HG03442 (cell line): ENCODE results near the gene GALNTL6.

ENCODE experiments used
- ATAC-seq: cut with Tn5 transposase; IDR thresholded peaks from one replicate; pipeline ENCODE4 v1.9.1; 2021; ENCODE audit warnings: mild to moderate bottlenecking, moderate library complexity; ENCODE audit not compliant: unreplicated experiment

Gene GALNTL6

GRCh38 chr4:172650758-172651530 is 837.7 kb downstream of the GALNTL6 start:
- ATAC-seq, result no peak

GRCh38 chr4:172651961-172652360 is 838.8 kb downstream of the GALNTL6 start:
- no peak for ATAC-seq

GRCh38 chr4:172652369-172652768 is 839.2 kb downstream of the GALNTL6 start:
- ATAC-seq, result no peak

- ATAC-seq, result no peak
These were observed 840.5 kb downstream of the GALNTL6 start for GRCh38 chr4:172653676-172654075.

GRCh38 chr4:172654457-172654856 is 841.3 kb downstream of the GALNTL6 start:
- no peak for ATAC-seq

GRCh38 chr4:172656055-172656454 is 842.9 kb downstream of the GALNTL6 start:
- no peak for ATAC-seq

GRCh38 chr4:172657081-172657480 is 843.9 kb downstream of the GALNTL6 start:
- no peak for ATAC-seq

GRCh38 chr4:172660251-172660650 is 847.0 kb downstream of the GALNTL6 start:
- ATAC-seq, result no peak

GRCh38 chr4:172662113-172662512 is 848.9 kb downstream of the GALNTL6 start:
- no peak for ATAC-seq

GRCh38 chr4:172666711-172667368 is 853.6 kb downstream of the GALNTL6 start:
- no peak for ATAC-seq

GRCh38 chr4:172674811-172675210 is 861.6 kb downstream of the GALNTL6 start:
- no peak for ATAC-seq

- no peak for ATAC-seq
These were observed 862.0 kb downstream of the GALNTL6 start for GRCh38 chr4:172675232-172675631.

- ATAC-seq, result no peak
These were observed 867.5 kb downstream of the GALNTL6 start for GRCh38 chr4:172680691-172681090.

GRCh38 chr4:172683021-172683420 is 869.8 kb downstream of the GALNTL6 start:
- ATAC-seq, result no peak

GRCh38 chr4:172686021-172686420 is 872.8 kb downstream of the GALNTL6 start:
- ATAC-seq, result no peak

- ATAC-seq, result no peak
These were observed 875.3 kb downstream of the GALNTL6 start for GRCh38 chr4:172688534-172688933.

- ATAC-seq, result no peak
These were observed 878.3 kb downstream of the GALNTL6 start for GRCh38 chr4:172691552-172691951.

GRCh38 chr4:172692701-172693100 is 879.5 kb downstream of the GALNTL6 start:
- no peak for ATAC-seq

- no peak for ATAC-seq
These were observed 885.1 kb downstream of the GALNTL6 start for GRCh38 chr4:172698256-172698655.

- ATAC-seq, result no peak
These were observed 892.4 kb downstream of the GALNTL6 start for GRCh38 chr4:172705565-172705964.

- no peak for ATAC-seq
These were observed 892.8 kb downstream of the GALNTL6 start for GRCh38 chr4:172706000-172706399.

- ATAC-seq, result no peak
These were observed 894.4 kb downstream of the GALNTL6 start for GRCh38 chr4:172707622-172708021.
